SH-SY5Y (cell line): ENCODE measurements around the gene ZSCAN31.

Experiments used
- GATA2 ChIP-seq: IDR thresholded peaks from 2 replicates; pipeline ENCODE4 v1.6.1; 2011; ENCODE audit warnings: mild to moderate bottlenecking, low read depth, low read length
- GATA3 ChIP-seq: IDR thresholded peaks from 2 replicates; pipeline ENCODE4 v1.6.1; 2011; ENCODE audit warnings: low read depth, mild to moderate bottlenecking, low read length, moderate library complexity

DNA sequence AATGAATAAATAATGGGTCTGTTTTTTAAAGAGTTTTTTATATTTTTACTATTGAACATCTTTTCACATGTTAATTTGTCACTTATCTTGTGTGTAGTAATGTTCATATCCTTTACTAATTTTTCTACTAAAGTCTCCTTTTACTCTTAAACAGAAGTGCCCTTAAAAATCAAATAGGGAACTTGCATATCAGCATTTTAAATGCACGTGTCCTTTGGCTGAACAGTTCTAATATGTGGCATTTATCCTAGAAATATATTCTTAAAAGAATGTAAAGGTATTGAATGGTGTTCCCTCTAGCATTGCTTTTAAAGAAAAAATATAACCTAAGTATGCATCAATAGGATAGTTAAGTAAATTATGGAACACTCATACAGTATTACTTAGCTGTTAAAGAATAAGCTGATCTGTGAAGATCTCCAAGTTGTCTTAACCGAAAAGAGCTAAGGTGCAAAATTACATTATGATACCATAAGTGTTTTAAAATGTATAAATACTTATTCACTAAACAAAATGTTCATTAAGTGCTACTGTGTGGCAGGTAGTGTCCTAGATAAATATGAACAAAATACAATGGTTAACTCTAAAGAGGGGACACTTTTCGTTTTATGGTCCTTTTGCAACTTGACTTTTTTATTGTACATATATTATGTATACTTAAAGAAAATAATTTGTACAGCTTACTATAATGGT lies 55.2 kb downstream of the ZSCAN31 start:
- TF ChIP-seq GATA2 (no peak), GATA3 (no peak)
